HepG2 (cell line): ENCODE results near the gene CREBBP. TPM values are rescaled to one million over a fixed set of nuclear protein-coding genes. Genes with fewer than 3 reads are reported as not detected.
A peak's percentile ranks its signal among the peaks of the same experiment; 100 is the strongest.

Experiments used
- BCL6 ChIP-seq: IDR thresholded peaks from 2 replicates; pipeline ENCODE4 v1.6.1; 2016; ENCODE audit warnings: missing genetic modification reagents, missing compliant biosample characterization
- CEBPB ChIP-seq: IDR thresholded peaks from 2 replicates; pipeline ENCODE4 v1.6.1; 2011; ENCODE audit warnings: low read depth, low read length, improper control_type of control experiment, borderline replicate concordance
- GABPB1 ChIP-seq: IDR thresholded peaks from 2 replicates; pipeline ENCODE4 v1.6.1; 2016; ENCODE audit warnings: mild to moderate bottlenecking, missing genetic modification reagents, moderate library complexity, missing compliant biosample characterization
- HNF4A ChIP-seq: sonication (generic); formaldehyde crosslinking; IDR thresholded peaks from 2 replicates; pipeline ENCODE4 v1.4.0; 2020; ENCODE audit warnings: missing genetic modification reagents
- HNRNPK ChIP-seq: fragments of 200-400 bp; formaldehyde crosslinking; IDR thresholded peaks from 2 replicates; pipeline ENCODE4 v1.6.1; 2018; ENCODE audit warnings: low read length, low read depth, moderate library complexity, mild to moderate bottlenecking; ENCODE audit not compliant: poor library complexity, severe bottlenecking
- IRF1 ChIP-seq: sonication (generic); formaldehyde crosslinking; IDR thresholded peaks from 2 replicates; pipeline ENCODE4 v1.4.0; 2020; ENCODE audit warnings: low read depth, mild to moderate bottlenecking, missing genetic modification reagents
- KLF9 ChIP-seq: IDR thresholded peaks from 2 replicates; pipeline ENCODE4 v1.6.1; 2016; ENCODE audit warnings: low read depth
- MEIS1 ChIP-seq: sonication (generic); formaldehyde crosslinking; IDR thresholded peaks from 2 replicates; pipeline ENCODE4 v1.9.0; 2021; ENCODE audit warnings: mild to moderate bottlenecking, missing genetic modification reagents, moderate library complexity, borderline replicate concordance
- PAWR ChIP-seq: sonication (generic); formaldehyde crosslinking; IDR thresholded peaks from 2 replicates; pipeline ENCODE4 v1.4.0; 2020; ENCODE audit warnings: missing genetic modification reagents, mild to moderate bottlenecking, borderline replicate concordance
- PHF20 ChIP-seq: sonication (generic); formaldehyde crosslinking; IDR thresholded peaks from 2 replicates; pipeline ENCODE4 v1.5.0; 2020; ENCODE audit warnings: mild to moderate bottlenecking, missing genetic modification reagents
- RAD51 ChIP-seq: fragments of 450-650 bp; IDR thresholded peaks from 2 replicates; pipeline ENCODE4 v1.6.1; 2016; ENCODE audit warnings: borderline replicate concordance
- SIX4 ChIP-seq: sonication (generic); formaldehyde crosslinking; IDR thresholded peaks from 2 replicates; pipeline ENCODE4 v1.4.0; 2020; ENCODE audit warnings: missing genetic modification reagents
- SOX13 ChIP-seq, 3 experiments: fragments of 450-650 bp in 1 of 3; sonication (generic) in 1 of 3; formaldehyde crosslinking in 1 of 3; IDR thresholded peaks in 2 of 3; conservative IDR thresholded peaks in 1 of 3; 2 replicates each; pipeline versions ENCODE4 v1.5.0 to v1.6.1; 2016 to 2020; ENCODE audit warnings: antibody characterized with exemption in 1 of 3, mild to moderate bottlenecking in 1 of 3, missing compliant biosample characterization in 1 of 3, missing genetic modification reagents in 1 of 3, moderate library complexity in 1 of 3
- SRF ChIP-seq: IDR thresholded peaks from 2 replicates; pipeline ENCODE4 v1.6.1; 2011; ENCODE audit warnings: mild to moderate bottlenecking, low read depth, low read length, moderate library complexity
- ZFP62 ChIP-seq: sonication (generic); formaldehyde crosslinking; IDR thresholded peaks from 2 replicates; pipeline ENCODE4 v1.4.0; 2020; ENCODE audit warnings: missing genetic modification reagents
- ZNF121 ChIP-seq: sonication (generic); formaldehyde crosslinking; IDR thresholded peaks from 2 replicates; pipeline ENCODE4 v1.5.0; 2020; ENCODE audit warnings: mild to moderate bottlenecking, missing genetic modification reagents
- ZNF253 ChIP-seq: sonication (generic); formaldehyde crosslinking; IDR thresholded peaks from 2 replicates; pipeline ENCODE4 v1.8.0; 2022; ENCODE audit warnings: mild to moderate bottlenecking, missing genetic modification reagents, borderline replicate concordance
- ZNF274 ChIP-seq: sonication (generic); formaldehyde crosslinking; IDR thresholded peaks from 2 replicates; pipeline ENCODE4 v1.5.1; 2020; ENCODE audit warnings: mild to moderate bottlenecking, missing genetic modification reagents
- ZNF75D ChIP-seq: sonication (generic); formaldehyde crosslinking; IDR thresholded peaks from 2 replicates; pipeline ENCODE4 v1.8.1; 2023; ENCODE audit warnings: missing genetic modification reagents, mild to moderate bottlenecking, borderline replicate concordance
- polyA plus RNA-seq, 8 experiments: library from polyadenylated mRNA; depleted of rRNA in 3 of 8; stranded (reverse) in 7 of 8; unstranded in 1 of 8; fragments of >200 nt; fragmentation: Illumina TruSeq in 4 of 8; extraction: Trizol in 4 of 8; gene quantifications; 2 replicates each; pipeline versions ENCODE4 v1.2.1 to v1.2.3, GENCODE V29; 2011 to 2016; ENCODE audit warnings: low read depth in 4 of 8, missing spikeins in 1 of 8, mixed read lengths in 1 of 8; ENCODE audit not compliant: insufficient read depth in 1 of 8
- total RNA-seq, 5 experiments: library from RNA; depleted of rRNA; stranded (reverse); fragments of >200 nt; fragmentation: Illumina TruSeq; extraction: Trizol; gene quantifications; 2 replicates each; pipeline ENCODE4 v1.2.3, GENCODE V29; 2016; ENCODE audit warnings: low read depth in 1 of 5
- TF ChIP-seq, protein P1 (sequence below): sonication (generic); formaldehyde crosslinking; IDR thresholded peaks from 2 replicates; pipeline ENCODE4 v1.4.0; 2020; ENCODE audit warnings: missing genetic modification reagents
- TF ChIP-seq, protein P2 (sequence below): sonication (generic); formaldehyde crosslinking; IDR thresholded peaks from 2 replicates; pipeline ENCODE4 v1.8.1; 2023; ENCODE audit warnings: mild to moderate bottlenecking, moderate library complexity, missing genetic modification reagents
- TF ChIP-seq, protein P3 (sequence below): IDR thresholded peaks from 2 replicates; pipeline ENCODE4 v1.6.1; 2012; ENCODE audit warnings: inconsistent platforms
- TF ChIP-seq, protein P4 (sequence below): IDR thresholded peaks from 2 replicates; pipeline ENCODE4 v1.6.1; 2016; ENCODE audit warnings: mild to moderate bottlenecking, missing biosample characterization, missing genetic modification reagents

Gene CREBBP
- total and polyA plus RNA-seq, 2 of the 13 experiments (the other 11 are each of a cell fraction or from before 2014, with no cell fraction given) = 5.3 to 10.4 TPM

- TF ChIP-seq IRF1 (CRISPR knock-in tag) = no peak
- no peak for TF ChIP-seq HNRNPK
- TF ChIP-seq, protein P1, sequence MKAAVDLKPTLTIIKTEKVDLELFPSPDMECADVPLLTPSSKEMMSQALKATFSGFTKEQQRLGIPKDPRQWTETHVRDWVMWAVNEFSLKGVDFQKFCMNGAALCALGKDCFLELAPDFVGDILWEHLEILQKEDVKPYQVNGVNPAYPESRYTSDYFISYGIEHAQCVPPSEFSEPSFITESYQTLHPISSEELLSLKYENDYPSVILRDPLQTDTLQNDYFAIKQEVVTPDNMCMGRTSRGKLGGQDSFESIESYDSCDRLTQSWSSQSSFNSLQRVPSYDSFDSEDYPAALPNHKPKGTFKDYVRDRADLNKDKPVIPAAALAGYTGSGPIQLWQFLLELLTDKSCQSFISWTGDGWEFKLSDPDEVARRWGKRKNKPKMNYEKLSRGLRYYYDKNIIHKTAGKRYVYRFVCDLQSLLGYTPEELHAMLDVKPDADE (CRISPR knock-in tag) = 0 out of 2 replicates have a peak, but pooled peaks have one; percentile 23
- TF ChIP-seq PAWR (CRISPR knock-in tag) = no peak
- TF ChIP-seq ZNF274 (CRISPR knock-in tag) = no peak
- 0 out of 2 replicates have a peak, but pooled peaks have one; percentile 52 for TF ChIP-seq ZNF253
- TF ChIP-seq SOX13 (IDR thresholded peaks at IDR 0.05) = peak; percentile 75
- TF ChIP-seq SOX13 (CRISPR knock-in tag; conservative IDR thresholded peaks at IDR 0.05 in 1 of 2, IDR thresholded peaks at IDR 0.05 in 1 of 2) = peak in 1 of 2 experiments; percentile 85; a peak in 2 of 4 replicates
- TF ChIP-seq GABPB1 (CRISPR knock-in tag) = peak; percentile 67
- TF ChIP-seq ZNF121 = no peak
- TF ChIP-seq MEIS1 (CRISPR knock-in tag) = peak; percentile 90
- TF ChIP-seq, protein P2, sequence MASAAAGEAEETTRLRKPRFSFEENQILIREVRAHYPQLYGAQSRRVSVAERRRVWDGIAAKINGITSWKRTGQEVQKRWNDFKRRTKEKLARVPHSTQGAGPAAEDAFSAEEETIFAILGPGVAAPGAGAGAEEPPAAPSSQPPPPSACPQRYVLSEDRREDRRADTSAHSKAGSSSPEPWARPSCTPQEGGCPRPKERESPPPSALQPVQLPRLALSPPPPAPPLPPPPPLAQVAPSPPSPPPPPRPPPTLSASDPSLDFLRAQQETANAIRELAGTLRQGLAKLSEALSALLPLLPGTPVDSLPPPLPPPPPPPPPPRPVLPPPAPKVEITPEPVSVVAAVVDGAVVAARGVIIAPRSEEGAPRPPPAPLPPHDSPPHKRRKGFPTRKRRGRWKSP (CRISPR knock-in tag) = peak; percentile 90
- TF ChIP-seq BCL6 = peak; percentile 80
- TF ChIP-seq, protein P3, sequence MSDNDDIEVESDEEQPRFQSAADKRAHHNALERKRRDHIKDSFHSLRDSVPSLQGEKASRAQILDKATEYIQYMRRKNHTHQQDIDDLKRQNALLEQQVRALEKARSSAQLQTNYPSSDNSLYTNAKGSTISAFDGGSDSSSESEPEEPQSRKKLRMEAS = peak; percentile 97
- TF ChIP-seq CEBPB = no peak
- TF ChIP-seq ZNF75D (CRISPR knock-in tag) = no peak
- TF ChIP-seq PHF20 = peak; percentile 64
- TF ChIP-seq HNF4A = peak; percentile 99
- TF ChIP-seq ZFP62 (CRISPR knock-in tag) = no peak
- TF ChIP-seq SRF = no peak
- TF ChIP-seq SIX4 (CRISPR knock-in tag) = peak; percentile 76
- TF ChIP-seq, protein P4, sequence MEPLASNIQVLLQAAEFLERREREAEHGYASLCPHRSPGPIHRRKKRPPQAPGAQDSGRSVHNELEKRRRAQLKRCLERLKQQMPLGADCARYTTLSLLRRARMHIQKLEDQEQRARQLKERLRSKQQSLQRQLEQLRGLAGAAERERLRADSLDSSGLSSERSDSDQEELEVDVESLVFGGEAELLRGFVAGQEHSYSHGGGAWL (CRISPR knock-in tag) = no peak
- TF ChIP-seq KLF9 = peak; percentile 32; the same call in 1 of the 2 replicates
- no peak for TF ChIP-seq RAD51
Measured at GRCh38 chr16:3695610-3696369, 184.7 kb downstream of the CREBBP start (continued).
